H1 (cell line): ENCODE measurements around the gene MRE11. TPM values are rescaled to one million over a fixed set of nuclear protein-coding genes. Genes with fewer than 3 reads are reported as not detected.
"Not testable (repeated sequence)": the region's sequence is repeated elsewhere in the genome, so short reads cannot be mapped to it uniquely, and the experiment has no call there.

Source experiments
- CTCF ChIA-PET: fragments of 300-600 bp; sonication (Branson Sonifier 250); formaldehyde crosslinking; loops from one replicate; lab custom pipeline; 2021; ENCODE audit not compliant: partially characterized antibody; lab: Charles Lee
- POLR2A ChIA-PET: fragments of 300-600 bp; sonication (Branson Sonifier 250); formaldehyde crosslinking; loops from one replicate; lab custom pipeline; 2021; ENCODE audit warnings: inconsistent platforms; ENCODE audit not compliant: partially characterized antibody; lab: Charles Lee
- DNase-seq, 2 experiments: peaks; one replicate each; pipeline versions ENCODE4 v3.0.0 to v3.0.0-alpha.2; 2010 to 2022; ENCODE audit warnings: low spot score in 2 of 2, low read depth in 1 of 2, mixed read lengths in 1 of 2
- FAIRE-seq: peaks from 2 replicates; lab custom pipeline; 2011; peaks lifted over from hg19 to GRCh38; lab: Jason Lieb, UNC
- H2AFZ ChIP-seq: 2 replicates; pipeline ENCODE4 v1.8.1; 2012; ENCODE audit warnings: low read length, inconsistent platforms
- H2AK5ac ChIP-seq: 2 replicates; pipeline ENCODE4 v1.6.1; 2013; ENCODE audit warnings: low read depth, low read length
- H2BK120ac ChIP-seq: replicated peaks from 2 replicates; pipeline ENCODE3; 2013; ENCODE audit warnings: low read depth, low read length, inconsistent platforms
- H2BK12ac ChIP-seq: 2 replicates; pipeline ENCODE4 v1.6.1; 2013; ENCODE audit warnings: low read depth, low read length
- H2BK15ac ChIP-seq: 2 replicates; pipeline ENCODE4 v1.6.1; 2013; ENCODE audit warnings: low read length
- H2BK20ac ChIP-seq: 2 replicates; pipeline ENCODE4 v1.6.1; 2013; ENCODE audit warnings: low read length
- H2BK5ac ChIP-seq: 2 replicates; pipeline ENCODE4 v1.6.1; 2013; ENCODE audit warnings: low read depth, low read length
- H3K14ac ChIP-seq: 2 replicates; pipeline ENCODE4 v1.6.1; 2013; ENCODE audit warnings: inconsistent platforms; ENCODE audit not compliant: insufficient read length
- H3K18ac ChIP-seq: 2 replicates; pipeline ENCODE4 v1.6.1; 2013; ENCODE audit warnings: low read length; ENCODE audit errors: extremely low read depth
- H3K23ac ChIP-seq: 2 replicates; pipeline ENCODE4 v1.6.1; 2013; ENCODE audit warnings: inconsistent platforms; ENCODE audit not compliant: insufficient read length
- H3K23me2 ChIP-seq: 2 replicates; pipeline ENCODE4 v1.6.1; 2013; ENCODE audit warnings: low read depth, low read length
- H3K27ac ChIP-seq: 2 replicates; pipeline ENCODE4 v1.6.1; 2011; ENCODE audit warnings: low read depth, low read length, inconsistent platforms
- H3K27me3 ChIP-seq, 4 experiments: replicated peaks in 1 of 4; 1 replicate in 1 of 4; 2 replicates in 3 of 4; pipeline versions ENCODE4 v1.6.1 to v1.8.1; 2011 to 2013; ENCODE audit warnings: low read length in 3 of 4, mild to moderate bottlenecking in 3 of 4, inconsistent platforms in 2 of 4, mixed read lengths in 2 of 4, moderate library complexity in 1 of 4; ENCODE audit not compliant: control insufficient read depth in 3 of 4, insufficient read depth in 3 of 4; ENCODE audit errors: extremely low read depth in 1 of 4
- H3K36me3 ChIP-seq, 4 experiments: 2 replicates each; pipeline versions ENCODE4 v1.6.1 to v1.8.1; 2011 to 2013; ENCODE audit warnings: mild to moderate bottlenecking in 4 of 4, low read length in 3 of 4, moderate library complexity in 2 of 4, control low read depth in 1 of 4, inconsistent platforms in 1 of 4; ENCODE audit not compliant: insufficient read depth in 4 of 4, control insufficient read depth in 2 of 4
- H3K4ac ChIP-seq: replicated peaks from 2 replicates; pipeline ENCODE3; 2013; ENCODE audit warnings: low read length, low read depth, mixed read lengths, inconsistent platforms; ENCODE audit not compliant: insufficient read length
- H3K4me1 ChIP-seq, 4 experiments: replicated peaks in 1 of 4; 1 replicate in 1 of 4; 2 replicates in 3 of 4; pipeline versions ENCODE4 v1.6.1 to v1.8.1; 2011 to 2013; ENCODE audit warnings: low read length in 3 of 4, inconsistent platforms in 2 of 4, mixed read lengths in 1 of 4; ENCODE audit not compliant: insufficient read depth in 4 of 4, control insufficient read depth in 3 of 4
- H3K4me2 ChIP-seq, 2 experiments: 2 replicates each; pipeline versions ENCODE4 v1.6.1 to v1.8.1; 2011 to 2013; ENCODE audit warnings: low read depth in 2 of 2, low read length in 2 of 2, control low read depth in 1 of 2, inconsistent platforms in 1 of 2, mild to moderate bottlenecking in 1 of 2; ENCODE audit not compliant: insufficient read depth in 1 of 2
- H3K4me3 ChIP-seq, 4 experiments: fragments of 200-600, 300-600 bp in 1 of 4; sonication (generic), shearing (Covaris generic), sonication (Bioruptor Twin) in 1 of 4; 2 replicates each; pipeline versions ENCODE4 v1.5.1 to v1.8.1; 2011 to 2016; ENCODE audit warnings: low read length in 4 of 4, low read depth in 3 of 4, control low read depth in 2 of 4, inconsistent platforms in 2 of 4, mild to moderate bottlenecking in 2 of 4, mixed read lengths in 1 of 4, moderate library complexity in 1 of 4; ENCODE audit not compliant: insufficient read depth in 2 of 4; ENCODE audit errors: extremely low read depth in 1 of 4
- H3K56ac ChIP-seq: replicated peaks from 2 replicates; pipeline ENCODE3; 2013; ENCODE audit warnings: low read depth, mild to moderate bottlenecking, mixed read lengths, low read length, inconsistent platforms; ENCODE audit not compliant: insufficient read length
- H3K79me1 ChIP-seq: 2 replicates; pipeline ENCODE4 v1.6.1; 2013; ENCODE audit warnings: low read depth, low read length, control low read depth
- H3K79me2 ChIP-seq, 2 experiments: 2 replicates each; pipeline versions ENCODE4 v1.6.1 to v1.8.1; 2012 to 2013; ENCODE audit warnings: low read length in 2 of 2, mild to moderate bottlenecking in 2 of 2, inconsistent platforms in 1 of 2; ENCODE audit not compliant: insufficient read depth in 2 of 2, control insufficient read depth in 1 of 2
- H3K9ac ChIP-seq, 4 experiments: replicated peaks in 1 of 4; 1 replicate in 1 of 4; 2 replicates in 3 of 4; pipeline versions ENCODE4 v1.6.1 to v1.8.1; 2011 to 2013; ENCODE audit warnings: low read depth in 3 of 4, low read length in 3 of 4, control low read depth in 2 of 4, mild to moderate bottlenecking in 2 of 4, moderate library complexity in 2 of 4, inconsistent platforms in 1 of 4; ENCODE audit errors: extremely low read depth in 1 of 4
- H3K9me3 ChIP-seq, 2 experiments: 2 replicates each; pipeline versions ENCODE4 v1.6.1 to v1.8.1; 2012 to 2013; ENCODE audit warnings: mild to moderate bottlenecking in 2 of 2, moderate library complexity in 2 of 2, control low read depth in 1 of 2, inconsistent platforms in 1 of 2, low read depth in 1 of 2, low read length in 1 of 2, mixed read lengths in 1 of 2; ENCODE audit not compliant: insufficient read depth in 2 of 2
- H4K20me1 ChIP-seq, 2 experiments: replicated peaks in 1 of 2; 2 replicates each; pipeline versions ENCODE3 to v1.8.1; 2011 to 2013; ENCODE audit warnings: inconsistent platforms in 2 of 2, low read length in 2 of 2, mild to moderate bottlenecking in 1 of 2; ENCODE audit not compliant: insufficient read depth in 2 of 2, control insufficient read depth in 1 of 2
- H4K5ac ChIP-seq: 2 replicates; pipeline ENCODE4 v1.6.1; 2013; ENCODE audit warnings: low read length, low read depth, mixed read lengths, inconsistent platforms; ENCODE audit not compliant: insufficient read length
- H4K8ac ChIP-seq: 2 replicates; pipeline ENCODE4 v1.8.0; 2013; ENCODE audit warnings: mild to moderate bottlenecking, moderate library complexity, low read length, inconsistent platforms; ENCODE audit not compliant: insufficient read depth; ENCODE audit errors: extremely low read depth
- H4K91ac ChIP-seq: replicated peaks from 2 replicates; pipeline ENCODE3; 2013; ENCODE audit warnings: low read length, mixed read lengths, inconsistent platforms; ENCODE audit not compliant: insufficient read length
- CBX8 ChIP-seq: fragments of 300-800, 300-1000 bp; sonication (generic); IDR thresholded peaks from 2 replicates; pipeline ENCODE4 v1.7.1; 2016; ENCODE audit warnings: low read depth, low read length, borderline replicate concordance
- KDM1A ChIP-seq: fragments of 200-600, 300-600 bp; sonication (generic); IDR thresholded peaks from 2 replicates; pipeline ENCODE4 v1.7.1; 2016; ENCODE audit warnings: mild to moderate bottlenecking, low read length, borderline replicate concordance
- NRF1 ChIP-seq: IDR thresholded peaks from 2 replicates; pipeline ENCODE4 v1.6.1; 2011; ENCODE audit warnings: mild to moderate bottlenecking, low read depth, low read length, improper control_type of control experiment
- POLR2A ChIP-seq, 2 experiments: IDR thresholded peaks; 1 replicate in 1 of 2; 2 replicates in 1 of 2; pipeline ENCODE4 v1.6.1; 2011; ENCODE audit warnings: low read depth in 2 of 2, low read length in 2 of 2, mild to moderate bottlenecking in 2 of 2; ENCODE audit errors: control extremely low read depth in 1 of 2
- SP4 ChIP-seq: IDR thresholded peaks from 2 replicates; pipeline ENCODE4 v1.6.1; 2012; ENCODE audit warnings: low read length, inconsistent platforms
- WGBS, 2 experiments: shearing (Covaris generic) in 1 of 2; methylation state at CpG; one replicate each; pipeline versions ENCODE4 v1.1.6 to v1.1.7; 2013 to 2015; ENCODE audit warnings: low lambda C conversion rate in 2 of 2, mixed read lengths in 2 of 2, inconsistent platforms in 1 of 2, low coverage in 1 of 2, missing lambda C conversion rate in 1 of 2; ENCODE audit not compliant: insufficient replicate concordance in 2 of 2, insufficient coverage in 1 of 2, insufficient read length in 1 of 2; ENCODE audit errors: extremely low coverage in 1 of 2, missing lambda C conversion rate in 1 of 2; 5-methylcytosine and 5-hydroxymethylcytosine counted together
- polyA plus RNA-seq, 7 experiments: library from polyadenylated mRNA; depleted of rRNA in 3 of 7; stranded (reverse) in 5 of 7; unstranded in 2 of 7; fragments of >200 nt in 5 of 7; fragments of 200-250 nt in 2 of 7; gene quantifications; 1 replicate in 5 of 7; 2 replicates in 1 of 7; 4 replicates in 1 of 7; pipeline versions ENCODE4 v1.2.1 to v1.2.3, GENCODE V29; 2011 to 2013; ENCODE audit warnings: missing spikeins in 2 of 7, mixed read lengths in 2 of 7
- total RNA-seq: library from RNA; stranded (reverse); fragmentation: NEBNext Ultra II Directional; extraction: Animal tissue kit (Norgen Biotek cat#: 25700); gene quantifications from 2 replicates; pipeline ENCODE4 v1.2.1, GENCODE V29; 2021

MRE11 gene
- total and polyA plus RNA-seq, 2 of the 8 experiments (the other 6 are each of a cell fraction or from before 2014, with no cell fraction given), result 7.2 to 43.4 TPM

- TF ChIP-seq POLR2A (IDR thresholded peaks at IDR 0.05; ENCODE audit: control extremely low read depth in 1 of 2, low read depth in 2 of 2, low read length in 2 of 2) (no peak), KDM1A (no peak), SP4 (no peak), CBX8 (no peak), NRF1 (no peak)
Measured at GRCh38 chr11:94507485-94507884, 13.8 kb upstream of the MRE11 start (continued).

- H2BK12ac ChIP-seq, H3K18ac ChIP-seq, H3K79me2 ChIP-seq, H3K4me1 ChIP-seq, H3K27me3 ChIP-seq, H3K4me2 ChIP-seq, H3K9me3 ChIP-seq, H3K9ac ChIP-seq, H2BK5ac ChIP-seq, DNase-seq, FAIRE-seq, H4K8ac ChIP-seq, H4K91ac ChIP-seq, H3K36me3 ChIP-seq, H3K56ac ChIP-seq, H3K23me2 ChIP-seq, H4K5ac ChIP-seq, H2BK15ac ChIP-seq, H3K4me3 ChIP-seq, H4K20me1 ChIP-seq, H3K79me1 ChIP-seq, H3K27ac ChIP-seq, H2BK20ac ChIP-seq, H2AK5ac ChIP-seq, H2AFZ ChIP-seq, H3K14ac ChIP-seq, H3K23ac ChIP-seq, H2BK120ac ChIP-seq, POLR2A ChIA-PET, H3K4ac ChIP-seq: not testable (repeated sequence)
- 92% methylated on average over 5 of the region's 5 CpGs; no CpG with 5 or more reads in 1 of the 2 experiments for WGBS, 2 experiments
- CTCF ChIA-PET, result interaction anchor here (1.0 to 1.5 kb wide), 4 partner anchors 10 to 611 kb away, joined by 3 to 4 read pairs (median 3); no protein-coding TSS in a partner anchor
Measured at GRCh38 chr11:94506513-94506912, 12.9 kb upstream of the MRE11 start.
